Measurements from ENCODE around the gene MSLN. TPM values are rescaled to one million over a fixed set of nuclear protein-coding genes. Genes with fewer than 3 reads are reported as not detected.

MSLN gene
- total and polyA plus RNA-seq, 2 of the 8 experiments (the other 6 are each of a cell fraction or from before 2014, with no cell fraction given) = 0.28 to 0.50 TPM

DNA sequence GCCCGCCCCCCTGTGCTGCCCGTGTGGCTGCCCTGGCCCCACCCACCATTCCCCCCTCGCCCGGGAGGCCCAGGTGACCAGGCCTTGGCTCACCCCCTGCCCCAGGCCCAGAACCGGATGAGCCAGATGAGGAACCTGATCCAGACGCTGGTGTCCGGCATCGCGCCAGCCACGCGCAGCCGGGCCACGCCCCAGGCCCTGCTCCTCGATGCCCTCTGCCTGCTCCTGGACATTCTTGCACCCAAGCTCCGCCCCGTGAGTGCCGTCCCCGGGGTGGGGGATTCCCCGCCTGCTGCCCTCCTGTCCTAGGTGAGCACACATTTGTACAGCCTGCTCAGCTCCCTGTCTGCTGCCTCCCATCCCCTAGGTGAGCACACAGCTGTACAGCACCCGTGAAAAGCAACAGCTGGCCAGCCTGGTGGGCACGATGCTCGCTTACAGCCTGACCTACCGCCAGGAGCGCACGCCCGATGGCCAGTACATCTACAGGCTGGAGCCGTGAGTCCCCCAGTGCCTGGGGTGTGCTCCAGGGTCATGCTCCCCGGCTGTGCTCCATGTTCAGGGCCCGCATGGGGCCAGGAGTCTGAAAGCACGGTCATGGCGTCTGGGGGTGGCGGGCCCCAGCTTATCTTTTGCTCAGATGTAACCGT, 35.2 kb downstream of the MSLN start:
- Histone ChIP-seq H4K5ac (ENCODE audit: insufficient read length, low read depth, low read length) (no peak overlapping the region), H3K9me3 (ENCODE audit: insufficient read depth in 2 of 2, low read depth in 1 of 2, low read length in 1 of 2) (no peaks in the 10 kb centered on the region), H3K56ac (replicated peaks; ENCODE audit: insufficient read length, low read depth, low read length) (no peak overlapping the region), H2AFZ (ENCODE audit: low read length) (no peak overlapping the region), H4K91ac (replicated peaks; ENCODE audit: insufficient read length, low read length) (no peak overlapping the region), H3K27ac (ENCODE audit: low read depth, low read length) (no peak overlapping the region), H3K79me2 (ENCODE audit: control insufficient read depth in 1 of 2, insufficient read depth in 2 of 2, low read length in 2 of 2) (no peaks in the 10 kb centered on the region; a peak in 1 of 4 replicates), H2AK5ac (ENCODE audit: low read depth, low read length) (no peak overlapping the region), H2BK5ac (ENCODE audit: low read depth, low read length) (no peak overlapping the region), H3K4me2 (ENCODE audit: insufficient read depth in 1 of 2, low read depth in 2 of 2, low read length in 2 of 2) (no peak overlapping the region), H3K9ac (replicated peaks in 1 of 4; ENCODE audit: extremely low read depth in 1 of 4, low read depth in 3 of 4, low read length in 3 of 4) (no peak overlapping the region), H3K18ac (ENCODE audit: extremely low read depth, low read length) (no peak overlapping the region), H3K14ac (ENCODE audit: insufficient read length) (no peak overlapping the region), H4K8ac (ENCODE audit: extremely low read depth, insufficient read depth, low read length) (peak overlapping the region; percentile 51; the same call in 1 of the 2 replicates), H3K27me3 (replicated peaks in 1 of 4; ENCODE audit: control insufficient read depth in 3 of 4, extremely low read depth in 1 of 4, insufficient read depth in 3 of 4, low read length in 3 of 4) (peaks cover 0 to under 1% (median 0%) of the 10 kb centered on the region in 4 experiments; a peak in 3 of 7 replicates), H3K23me2 (ENCODE audit: low read depth, low read length) (peaks cover 3% of the 10 kb centered on the region; the same call in 1 of the 2 replicates), H3K4me3 (ENCODE audit: extremely low read depth in 1 of 4, insufficient read depth in 2 of 4, low read depth in 3 of 4, low read length in 4 of 4) (no peak overlapping the region), H3K23ac (ENCODE audit: insufficient read length) (no peak overlapping the region), H2BK15ac (ENCODE audit: low read length) (no peak overlapping the region), H3K4ac (replicated peaks; ENCODE audit: insufficient read length, low read depth, low read length) (no peak overlapping the region), H3K79me1 (ENCODE audit: low read depth, low read length) (peaks cover 3% of the 10 kb centered on the region; the same call in 1 of the 2 replicates), H2BK12ac (ENCODE audit: low read depth, low read length) (no peak overlapping the region), H3K4me1 (replicated peaks in 1 of 4; ENCODE audit: control insufficient read depth in 3 of 4, insufficient read depth in 4 of 4, low read length in 3 of 4) (peaks cover 0 to 10% (median 2%) of the 10 kb centered on the region in 4 experiments; a peak in 3 of 7 replicates), H2BK20ac (ENCODE audit: low read length) (no peak overlapping the region), H4K20me1 (replicated peaks in 1 of 2; ENCODE audit: control insufficient read depth in 1 of 2, insufficient read depth in 2 of 2, low read length in 2 of 2) (peaks cover 5 to 22% of the 10 kb centered on the region in 2 experiments), H2BK120ac (replicated peaks; ENCODE audit: low read depth, low read length) (no peak overlapping the region), H3K36me3 (ENCODE audit: control insufficient read depth in 2 of 4, insufficient read depth in 4 of 4, low read length in 3 of 4) (peaks cover 5 to 52% (median 9%) of the 10 kb centered on the region in 4 experiments; a peak in 6 of 8 replicates)
- 96% methylated on average over 24 of the region's 33 CpGs; no CpG with 5 or more reads in 1 of the 2 experiments for WGBS, 2 experiments (ENCODE audit: extremely low coverage in 1 of 2, insufficient coverage in 1 of 2, insufficient read length in 1 of 2, insufficient replicate concordance in 2 of 2, low coverage in 1 of 2, low lambda C conversion rate in 2 of 2, missing lambda C conversion rate in 1 of 2)
- FAIRE-seq = no peak
- POLR2A ChIA-PET (ENCODE audit: partially characterized antibody) = interaction anchor here (0.9 to 1.8 kb wide), 6 partner anchors 8 to 120 kb away, joined by 3 to 6 read pairs (median 5); partner anchors contain the start of genes ANTKMT and RHBDL1
- CTCF ChIA-PET (ENCODE audit: partially characterized antibody) = interaction anchor here (0.8 to 2.8 kb wide), 4 partner anchors 9 to 259 kb away, joined by 3 to 11 read pairs (median 4); no protein-coding TSS in a partner anchor
- no peak for DNase-seq (ENCODE audit: low read depth in 1 of 2, low spot score in 2 of 2)
- TF ChIP-seq TBP (IDR thresholded peaks at IDR 0.05; ENCODE audit: low read depth, low read length) (no peak), TAF1 (IDR thresholded peaks at IDR 0.05; ENCODE audit: low read depth, low read length) (no peak), JUN (IDR thresholded peaks at IDR 0.05; ENCODE audit: low read depth, low read length) (no peak), CHD1 (IDR thresholded peaks at IDR 0.05; ENCODE audit: low read depth, low read length) (no peak), CTBP2 (IDR thresholded peaks at IDR 0.05; ENCODE audit: borderline replicate concordance, insufficient read depth, insufficient read length, low read length) (no peak), EP300 (IDR thresholded peaks at IDR 0.05; ENCODE audit: borderline replicate concordance in 1 of 2, low read depth in 2 of 2, low read length in 2 of 2) (no peak), KDM4A (IDR thresholded peaks at IDR 0.05; ENCODE audit: low read depth, low read length, severe bottlenecking) (no peak), KDM5A (IDR thresholded peaks at IDR 0.05; ENCODE audit: low read length) (no peak), SIRT6 (IDR thresholded peaks at IDR 0.05; ENCODE audit: low read length) (no peak)
